ENCODE data around the gene DRAXIN. TPM values are rescaled to one million over a fixed set of nuclear protein-coding genes. Genes with fewer than 3 reads are reported as not detected.

The DRAXIN gene
- total RNA-seq, 1 donor from 2014 or later: 9.7 TPM

DNA sequence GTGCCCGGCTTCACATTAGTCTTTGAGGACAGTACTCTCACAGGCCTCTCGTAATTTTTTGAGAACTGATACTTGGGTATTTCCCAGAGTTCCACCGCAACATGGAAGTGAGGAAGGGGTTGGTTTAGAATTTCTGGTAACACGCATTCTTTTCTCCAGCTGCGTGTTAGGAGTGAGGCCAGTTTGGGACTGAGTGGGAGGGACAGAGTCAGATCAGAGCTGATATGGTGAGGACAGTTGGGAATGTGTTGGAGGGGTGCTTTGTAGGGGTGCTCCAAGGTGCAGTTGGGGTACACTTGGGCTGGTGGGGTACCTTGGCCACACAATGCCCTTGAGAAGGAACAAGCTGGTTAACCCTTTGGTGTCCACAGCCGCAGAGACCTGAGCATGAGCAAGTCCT is 20.8 kb upstream of the DRAXIN start:
- no peaks in the 10 kb centered on the region for H3K9me3 Mint-ChIP-seq
- H3K36me3 Mint-ChIP-seq (ENCODE audit: low read depth): peaks cover 2% of the 10 kb centered on the region
- peaks cover under 1% of the 10 kb centered on the region for H3K27me3 Mint-ChIP-seq (ENCODE audit: low read depth)

DNA sequence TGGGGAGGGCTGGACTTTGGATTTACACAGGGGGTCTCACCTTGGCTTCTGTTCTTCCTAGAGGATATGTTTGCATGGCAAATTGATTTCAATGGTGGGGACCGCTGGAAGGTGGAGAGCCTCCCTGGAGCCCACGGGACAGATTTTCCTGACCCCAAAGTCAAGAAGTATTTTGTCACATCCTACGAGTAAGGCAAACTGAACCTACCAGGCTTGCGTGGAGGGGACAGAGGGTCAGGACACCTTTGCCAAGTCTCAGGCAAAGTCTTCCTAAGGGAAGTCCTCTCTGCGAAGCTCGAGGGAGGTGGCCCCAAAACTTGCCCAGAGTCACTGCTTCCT is 20.3 kb upstream of the DRAXIN start:
- DNase-seq (ENCODE audit: low read depth, low spot score): no peak
- no peaks in the 10 kb centered on the region for H3K9me3 Mint-ChIP-seq
- peaks cover 5% of the 10 kb centered on the region for H3K4me1 Mint-ChIP-seq
- TF ChIP-seq, protein P1, sequence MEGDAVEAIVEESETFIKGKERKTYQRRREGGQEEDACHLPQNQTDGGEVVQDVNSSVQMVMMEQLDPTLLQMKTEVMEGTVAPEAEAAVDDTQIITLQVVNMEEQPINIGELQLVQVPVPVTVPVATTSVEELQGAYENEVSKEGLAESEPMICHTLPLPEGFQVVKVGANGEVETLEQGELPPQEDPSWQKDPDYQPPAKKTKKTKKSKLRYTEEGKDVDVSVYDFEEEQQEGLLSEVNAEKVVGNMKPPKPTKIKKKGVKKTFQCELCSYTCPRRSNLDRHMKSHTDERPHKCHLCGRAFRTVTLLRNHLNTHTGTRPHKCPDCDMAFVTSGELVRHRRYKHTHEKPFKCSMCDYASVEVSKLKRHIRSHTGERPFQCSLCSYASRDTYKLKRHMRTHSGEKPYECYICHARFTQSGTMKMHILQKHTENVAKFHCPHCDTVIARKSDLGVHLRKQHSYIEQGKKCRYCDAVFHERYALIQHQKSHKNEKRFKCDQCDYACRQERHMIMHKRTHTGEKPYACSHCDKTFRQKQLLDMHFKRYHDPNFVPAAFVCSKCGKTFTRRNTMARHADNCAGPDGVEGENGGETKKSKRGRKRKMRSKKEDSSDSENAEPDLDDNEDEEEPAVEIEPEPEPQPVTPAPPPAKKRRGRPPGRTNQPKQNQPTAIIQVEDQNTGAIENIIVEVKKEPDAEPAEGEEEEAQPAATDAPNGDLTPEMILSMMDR (conservative IDR thresholded peaks at IDR 0.05): no peak
- H3K27ac Mint-ChIP-seq (ENCODE audit: unreplicated experiment): no peak overlapping the region
- no peak overlapping the region for H3K4me3 Mint-ChIP-seq
- peaks cover 2% of the 10 kb centered on the region for H3K36me3 Mint-ChIP-seq (ENCODE audit: low read depth)
- no peaks in the 10 kb centered on the region for H3K27me3 Mint-ChIP-seq (ENCODE audit: low read depth)

More for the DNA sequence above, 20.8 kb upstream of the DRAXIN start:
- Mint-ChIP-seq H3K27ac (ENCODE audit: unreplicated experiment) (no peak overlapping the region), H3K4me3 (no peak overlapping the region), H3K4me1 (peaks cover 5% of the 10 kb centered on the region)
- no peak for DNase-seq (ENCODE audit: low read depth, low spot score)
- TF ChIP-seq, protein P1 (conservative IDR thresholded peaks at IDR 0.05): no peak

DNA sequence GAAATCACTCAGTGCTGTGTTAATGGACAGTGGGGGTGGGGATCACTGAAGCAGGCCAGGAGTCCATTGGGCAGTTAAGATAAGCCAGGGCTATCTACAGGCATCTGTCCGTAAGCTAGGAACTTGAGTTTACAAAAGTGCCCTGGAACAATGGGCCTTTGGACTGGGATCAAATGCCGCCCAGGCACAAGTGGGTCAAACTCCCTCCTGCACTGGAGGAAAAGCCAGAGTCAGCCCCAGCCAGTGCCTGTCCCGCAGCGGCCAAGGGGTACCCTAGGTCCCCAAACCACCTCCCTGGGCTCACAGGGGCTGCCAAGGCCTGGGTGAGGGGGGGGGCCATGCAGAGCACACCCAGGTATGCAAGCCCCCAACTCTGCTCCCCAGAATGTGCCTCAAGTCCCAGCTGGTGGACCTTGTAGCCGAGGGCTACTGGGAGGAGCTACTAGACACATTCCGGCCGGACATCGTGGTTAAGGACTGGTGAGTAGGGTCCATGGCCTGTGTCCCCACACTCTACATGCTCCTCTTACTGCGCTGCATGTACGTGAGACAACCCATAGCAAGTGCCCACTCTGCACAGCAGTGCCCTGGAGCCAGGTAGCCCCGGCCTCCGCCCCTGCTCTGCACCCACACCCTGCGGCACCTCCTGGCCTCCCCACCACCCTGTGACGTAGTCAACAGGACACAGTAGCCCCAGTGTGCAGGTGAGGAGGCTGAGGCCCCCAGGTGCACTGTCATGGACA is 19.8 kb upstream of the DRAXIN start:
- peaks cover 5% of the 10 kb centered on the region for H3K4me1 Mint-ChIP-seq
- no peak overlapping the region for H3K27ac Mint-ChIP-seq (ENCODE audit: unreplicated experiment)
- H3K36me3 Mint-ChIP-seq (ENCODE audit: low read depth): peaks cover 2% of the 10 kb centered on the region
- TF ChIP-seq, protein P1 (conservative IDR thresholded peaks at IDR 0.05): no peak
- no peaks in the 10 kb centered on the region for H3K27me3 Mint-ChIP-seq (ENCODE audit: low read depth)
- no peaks in the 10 kb centered on the region for H3K9me3 Mint-ChIP-seq
- no peak overlapping the region for H3K4me3 Mint-ChIP-seq
- DNase-seq (ENCODE audit: low read depth, low spot score): no peak

- H3K4me3 Mint-ChIP-seq: no peak overlapping the region
- H3K27me3 Mint-ChIP-seq (ENCODE audit: low read depth): no peaks in the 10 kb centered on the region
- no peaks in the 10 kb centered on the region for H3K9me3 Mint-ChIP-seq
- DNase-seq (ENCODE audit: low read depth, low spot score): no peak
- peaks cover 5% of the 10 kb centered on the region for H3K4me1 Mint-ChIP-seq
- H3K36me3 Mint-ChIP-seq (ENCODE audit: low read depth): peaks cover 2% of the 10 kb centered on the region
- H3K27ac Mint-ChIP-seq (ENCODE audit: unreplicated experiment): no peak overlapping the region
- TF ChIP-seq, protein P1 (conservative IDR thresholded peaks at IDR 0.05): no peak
Observed at GRCh38 chr1:11673089-11673769, 18.3 kb upstream of the DRAXIN start.

DNA sequence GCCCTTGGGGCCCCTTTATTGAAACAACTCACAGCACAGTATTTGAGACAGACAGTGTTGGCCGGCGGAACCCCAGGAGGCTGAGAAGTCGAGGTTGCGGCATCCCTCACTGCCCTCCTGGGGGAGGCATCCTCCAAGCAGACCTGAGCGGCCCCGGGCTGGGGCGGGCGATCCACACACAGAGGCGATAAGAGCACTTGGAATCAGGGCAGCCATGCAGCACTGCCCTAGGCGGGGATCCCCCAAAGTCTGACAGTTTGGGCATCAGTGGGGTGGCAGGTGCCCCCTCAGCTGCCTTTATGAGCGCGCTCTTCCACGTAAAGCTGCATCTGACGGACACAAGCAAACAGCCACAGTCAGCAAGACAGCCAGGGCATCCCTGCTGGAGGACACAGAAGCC is 17.0 kb upstream of the DRAXIN start:
- H3K27me3 Mint-ChIP-seq (ENCODE audit: low read depth): no peaks in the 10 kb centered on the region
- H3K4me1 Mint-ChIP-seq: no peaks in the 10 kb centered on the region
- peaks cover 2% of the 10 kb centered on the region for H3K36me3 Mint-ChIP-seq (ENCODE audit: low read depth)
- H3K27ac Mint-ChIP-seq (ENCODE audit: unreplicated experiment): no peak overlapping the region
- no peak for DNase-seq (ENCODE audit: low read depth, low spot score)
- no peak overlapping the region for H3K4me3 Mint-ChIP-seq
- TF ChIP-seq, protein P1 (conservative IDR thresholded peaks at IDR 0.05): no peak
- H3K9me3 Mint-ChIP-seq: no peaks in the 10 kb centered on the region

Data from neural crest cell (in vitro differentiated cells).